Right cardiac atrium (tissue), 5 donors: ENCODE results near the gene GATD1. TPM values are rescaled to one million over a fixed set of nuclear protein-coding genes. Genes with fewer than 3 reads are reported as not detected.
A peak's percentile ranks its signal among the peaks of the same experiment; 100 is the strongest.

ENCODE experiments used
- ATAC-seq, 2 donors: fragments of 200-7000 bp; cut with Tn5 transposase; one replicate each; pipeline versions ENCODE4 v1.8.0 to v1.9.1; 2020; ENCODE audit warnings: moderate library complexity in 2 of 2, mild to moderate bottlenecking in 1 of 2
- DNase-seq, 3 donors: peaks; one replicate each; pipeline ENCODE4 v3.0.0-alpha.2; 2020
- H3K27ac ChIP-seq: one replicate; pipeline ENCODE4 v1.5.1; 2013; ENCODE audit warnings: mild to moderate bottlenecking, low read length, control low read depth, moderate library complexity
- H3K27me3 ChIP-seq: one replicate; pipeline ENCODE4 v1.6.1; 2013; ENCODE audit not compliant: control insufficient read depth, insufficient read depth
- H3K4me1 ChIP-seq: one replicate; pipeline ENCODE4 v1.6.1; 2013; ENCODE audit warnings: low read length; ENCODE audit not compliant: control insufficient read depth, insufficient read depth
- H3K4me3 ChIP-seq: one replicate; pipeline ENCODE4 v1.5.1; 2013; ENCODE audit warnings: low read length, control low read depth
- H3K9me3 ChIP-seq: one replicate; pipeline ENCODE4 v1.6.1; 2013; ENCODE audit warnings: low read length; ENCODE audit not compliant: control insufficient read depth
- WGBS: extraction: QIAGEN DNeasy Blood & Tissue Kit; methylation state at CpG from one replicate; pipeline ENCODE4 v1.1.7; 2013; 5-methylcytosine and 5-hydroxymethylcytosine counted together
- intact Hi-C, 4 donors: fragments of 100-400 bp; cut with DNase I; formaldehyde crosslinking; loops; one replicate each; pipeline versions ENCODE4 v1.11.0 to v1.14.0; 2022 to 2023
- polyA plus RNA-seq: library from polyadenylated mRNA; stranded (reverse); fragments of 200-250 nt; gene quantifications from one replicate; pipeline ENCODE4 v1.2.3, GENCODE V29; 2013
- total RNA-seq, 4 donors: library from RNA; stranded (reverse); fragmentation: NEBNext Ultra II Directional; extraction: Animal tissue kit (Norgen Biotek cat#: 25700); gene quantifications; one replicate each; pipeline ENCODE4 v1.2.1, GENCODE V29; 2021
- donor health status: healthy with polysubstance abuse.
- donor health status: DM: no; HTN: yes; CAD: no.
- donor health status: DM: no; HTN: no; CAD: no.
- donor health status: DM: no; HTN: yes; CAD: no; lungs with severe emphysema.
- donor health status: DM: yes; HTN: yes; CAD: no.

The GATD1 gene
- total and polyA plus RNA-seq, 5 donors: 26.7 to 34.5 (median 30.4) TPM

GRCh38 chr11:801097-801780 lies 24.0 kb upstream of the GATD1 start:
- Histone ChIP-seq H3K27ac (no peak overlapping the region), H3K4me3 (no peak overlapping the region), H3K4me1 (peaks cover 8% of the 10 kb centered on the region), H3K9me3 (no peaks in the 10 kb centered on the region), H3K27me3 (no peaks in the 10 kb centered on the region)
- ATAC-seq: no peak
- WGBS: 90% methylated on average over 20 of the region's 20 CpGs
- DNase-seq: peak in 1 of 3 donors; percentile 73
- intact Hi-C loops: no loop called here

- H3K4me1 ChIP-seq: peaks cover 8% of the 10 kb centered on the region
- ATAC-seq (no peak), DNase-seq (peak in 1 of 3 donors; percentile 61)
- no peak overlapping the region for H3K27ac ChIP-seq
- intact Hi-C loops: no loop called here
- no peak overlapping the region for H3K4me3 ChIP-seq
- no peaks in the 10 kb centered on the region for H3K27me3 ChIP-seq
- 93% methylated on average over 30 of the region's 30 CpGs for WGBS
- no peaks in the 10 kb centered on the region for H3K9me3 ChIP-seq
Observed at GRCh38 chr11:800473-800872, 23.2 kb upstream of the GATD1 start.

GRCh38 chr11:799641-800316 lies 22.5 kb upstream of the GATD1 start:
- DNase-seq (peak in 2 of 3 donors; percentile 61 to 67), ATAC-seq (no peak)
- WGBS: 94% methylated on average over 32 of the region's 32 CpGs
- Histone ChIP-seq H3K27ac (no peak overlapping the region), H3K4me1 (peaks cover 8% of the 10 kb centered on the region), H3K4me3 (no peak overlapping the region), H3K9me3 (no peaks in the 10 kb centered on the region), H3K27me3 (no peaks in the 10 kb centered on the region)
- intact Hi-C loops: no loop called here

GRCh38 chr11:798093-798713 lies 20.9 kb upstream of the GATD1 start, which contains the start of gene SLC25A22:
Gene SLC25A22 (minus strand): TSS chr11:798281. CDS start chr11:795006, 3,275 bp downstream.
- intact Hi-C loops: no loop called here
- peak; percentile 80 to 93 (median 93) for DNase-seq
- Histone ChIP-seq H3K27me3 (no peaks in the 10 kb centered on the region), H3K4me3 (peak within 1 kb of the TSS; percentile 66), H3K4me1 (peaks cover 6% of the 10 kb centered on the region), H3K9me3 (no peaks in the 10 kb centered on the region), H3K27ac (peak within 1 kb of the TSS; percentile 26)
- peak; percentile 59 to 61 for ATAC-seq
- WGBS: 4% methylated on average over 69 of the region's 69 CpGs

- H3K9me3 ChIP-seq: no peaks in the 10 kb centered on the region
- DNase-seq (peak; percentile 75 to 89 (median 87)), ATAC-seq (peak; percentile 53 to 61)
- intact Hi-C loops: no loop called here
- H3K4me3 ChIP-seq: peak overlapping the region; percentile 66
- H3K4me1 ChIP-seq: peaks cover 6% of the 10 kb centered on the region
- H3K27me3 ChIP-seq: no peaks in the 10 kb centered on the region
- peak overlapping the region; percentile 26 for H3K27ac ChIP-seq
- under 1% methylated on average over 57 of the region's 57 CpGs for WGBS
Observed at GRCh38 chr11:797296-798092, 20.2 kb upstream of the GATD1 start.

- 21% methylated on average over 18 of the region's 18 CpGs for WGBS
- no peaks in the 10 kb centered on the region for H3K27me3 ChIP-seq
- H3K4me3 ChIP-seq: peak overlapping the region; percentile 66
- no peaks in the 10 kb centered on the region for H3K9me3 ChIP-seq
- intact Hi-C loops: no loop called here
- peak overlapping the region; percentile 33 for H3K27ac ChIP-seq
- DNase-seq (peak in 1 of 3 donors; percentile 71), ATAC-seq (peak in 1 of 2 donors; percentile 0)
- peaks cover 6% of the 10 kb centered on the region for H3K4me1 ChIP-seq
Observed at GRCh38 chr11:796565-797295, 19.4 kb upstream of the GATD1 start.

- DNase-seq (peak; percentile 76 to 91 (median 91)), ATAC-seq (peak; percentile 61 to 63)
- Histone ChIP-seq H3K4me3 (peak overlapping the region; percentile 46), H3K27ac (peak overlapping the region; percentile 33), H3K4me1 (peaks cover 6% of the 10 kb centered on the region), H3K27me3 (no peaks in the 10 kb centered on the region), H3K9me3 (no peaks in the 10 kb centered on the region)
- intact Hi-C loops: no loop called here
- 7% methylated on average over 26 of the region's 26 CpGs for WGBS
Observed at GRCh38 chr11:795634-796564, 18.6 kb upstream of the GATD1 start.

- WGBS: 68% methylated on average over 38 of the region's 38 CpGs
- ATAC-seq (no peak), DNase-seq (no peak)
- intact Hi-C loops: no loop called here
- Histone ChIP-seq H3K9me3 (no peaks in the 10 kb centered on the region), H3K27ac (no peak overlapping the region), H3K27me3 (no peaks in the 10 kb centered on the region), H3K4me3 (peak overlapping the region; percentile 46), H3K4me1 (peaks cover 6% of the 10 kb centered on the region)
Observed at GRCh38 chr11:794766-795633, 17.7 kb upstream of the GATD1 start.
